ENCODE results near the gene PEPD.

DNA sequence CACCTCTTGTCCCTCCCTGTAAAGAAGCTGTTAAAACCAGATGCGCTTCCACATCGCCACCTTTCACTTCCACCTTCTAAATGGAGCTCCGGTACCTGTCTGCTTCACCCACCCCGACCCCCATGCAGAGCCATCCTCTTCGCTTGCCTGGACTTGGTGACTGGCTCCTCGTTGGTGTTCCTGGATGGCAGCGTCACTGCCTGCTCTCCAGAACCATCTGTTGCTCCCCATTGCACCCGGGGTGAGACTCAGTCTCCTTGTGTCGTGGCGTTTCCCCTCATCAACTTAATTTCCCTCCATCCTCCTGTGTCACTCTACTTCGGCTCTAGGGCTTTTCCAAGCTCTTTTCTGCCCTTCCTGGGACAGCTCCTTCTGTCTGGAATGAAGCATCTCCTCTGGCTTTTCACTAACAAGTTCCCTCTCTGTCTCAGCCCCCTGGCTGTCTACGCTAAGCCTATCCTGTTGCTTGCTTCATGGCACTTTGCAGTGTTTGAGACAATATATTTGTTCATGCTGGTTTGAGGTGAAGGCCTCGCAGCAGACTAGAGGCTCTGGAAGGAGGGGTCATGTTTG lies 137.8 kb downstream of the PEPD start:
- TF ChIP-seq, protein P1, sequence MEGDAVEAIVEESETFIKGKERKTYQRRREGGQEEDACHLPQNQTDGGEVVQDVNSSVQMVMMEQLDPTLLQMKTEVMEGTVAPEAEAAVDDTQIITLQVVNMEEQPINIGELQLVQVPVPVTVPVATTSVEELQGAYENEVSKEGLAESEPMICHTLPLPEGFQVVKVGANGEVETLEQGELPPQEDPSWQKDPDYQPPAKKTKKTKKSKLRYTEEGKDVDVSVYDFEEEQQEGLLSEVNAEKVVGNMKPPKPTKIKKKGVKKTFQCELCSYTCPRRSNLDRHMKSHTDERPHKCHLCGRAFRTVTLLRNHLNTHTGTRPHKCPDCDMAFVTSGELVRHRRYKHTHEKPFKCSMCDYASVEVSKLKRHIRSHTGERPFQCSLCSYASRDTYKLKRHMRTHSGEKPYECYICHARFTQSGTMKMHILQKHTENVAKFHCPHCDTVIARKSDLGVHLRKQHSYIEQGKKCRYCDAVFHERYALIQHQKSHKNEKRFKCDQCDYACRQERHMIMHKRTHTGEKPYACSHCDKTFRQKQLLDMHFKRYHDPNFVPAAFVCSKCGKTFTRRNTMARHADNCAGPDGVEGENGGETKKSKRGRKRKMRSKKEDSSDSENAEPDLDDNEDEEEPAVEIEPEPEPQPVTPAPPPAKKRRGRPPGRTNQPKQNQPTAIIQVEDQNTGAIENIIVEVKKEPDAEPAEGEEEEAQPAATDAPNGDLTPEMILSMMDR (IDR thresholded peaks at IDR 0.05; ENCODE audit: extremely low read depth in 1 of 2, insufficient read depth in 1 of 2, low read depth in 1 of 2, low read length in 2 of 2), result no peak
- no peak for TF ChIP-seq POLR2AphosphoS5 (IDR thresholded peaks at IDR 0.05; ENCODE audit: insufficient read depth, low read depth, low read length)
- no peak for TF ChIP-seq FOS (IDR thresholded peaks at IDR 0.05; ENCODE audit: borderline replicate concordance, insufficient read depth, low read length)
- TF ChIP-seq EZH2 (IDR thresholded peaks at IDR 0.05; ENCODE audit: borderline replicate concordance, low read depth, low read length, severe bottlenecking), result no peak
